Activated CD8-positive, alpha-beta memory T cell treated with anti-CD3 and anti-CD28 coated beads for 24 hours (primary cell): Measurements from ENCODE around the gene ZNF732.
"Not testable (repeated sequence)": the region's sequence is repeated elsewhere in the genome, so short reads cannot be mapped to it uniquely, and the experiment has no call there.

Source experiments
- DNase-seq: peaks from one replicate; pipeline ENCODE4 v3.0.0-alpha.2; 2020

ZNF732 gene

DNA sequence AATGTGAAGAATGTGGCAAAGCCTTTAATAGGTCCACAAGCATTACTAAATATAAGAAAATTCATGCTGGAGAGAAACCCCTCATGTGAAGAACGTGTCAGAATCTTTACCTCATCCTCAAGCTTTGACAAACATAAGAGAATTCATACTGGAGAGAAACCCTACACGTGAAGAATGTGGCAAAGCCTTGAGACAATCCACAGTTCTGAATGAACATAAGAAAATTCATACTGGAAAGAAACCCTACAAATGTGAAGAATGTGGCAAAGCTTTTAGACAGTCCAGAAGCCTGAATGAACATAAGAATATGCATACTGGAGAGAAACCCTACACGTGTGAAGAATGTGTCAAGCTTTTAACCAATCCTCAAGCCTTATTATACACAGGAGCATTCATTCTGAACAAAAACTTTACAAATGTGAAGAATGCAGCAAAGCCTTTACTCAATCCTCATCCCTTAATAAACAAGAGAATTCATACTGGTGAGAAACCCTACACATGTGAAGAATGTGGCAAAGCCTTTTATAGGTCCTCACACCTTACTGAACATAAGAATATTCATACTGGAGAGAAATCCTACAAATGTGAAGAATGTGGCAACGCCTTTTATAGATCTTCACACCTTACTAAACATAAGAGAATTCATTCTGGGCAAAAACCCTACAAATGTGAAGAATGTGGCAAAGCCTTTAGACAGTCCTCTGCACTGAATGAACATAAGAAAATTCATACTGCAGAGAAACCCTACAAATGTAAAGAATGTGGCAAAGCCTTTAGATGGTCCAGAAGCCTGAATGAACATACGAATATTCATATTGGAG lies 51.1 kb downstream of the ZNF732 start:
- no peak for DNase-seq

- no peak for DNase-seq
Observed at GRCh38 chr4:252065-252601, 53.1 kb downstream of the ZNF732 start.

GRCh38 chr4:244471-244870 lies 60.8 kb downstream of the ZNF732 start:
- peak; percentile 78 for DNase-seq

DNA sequence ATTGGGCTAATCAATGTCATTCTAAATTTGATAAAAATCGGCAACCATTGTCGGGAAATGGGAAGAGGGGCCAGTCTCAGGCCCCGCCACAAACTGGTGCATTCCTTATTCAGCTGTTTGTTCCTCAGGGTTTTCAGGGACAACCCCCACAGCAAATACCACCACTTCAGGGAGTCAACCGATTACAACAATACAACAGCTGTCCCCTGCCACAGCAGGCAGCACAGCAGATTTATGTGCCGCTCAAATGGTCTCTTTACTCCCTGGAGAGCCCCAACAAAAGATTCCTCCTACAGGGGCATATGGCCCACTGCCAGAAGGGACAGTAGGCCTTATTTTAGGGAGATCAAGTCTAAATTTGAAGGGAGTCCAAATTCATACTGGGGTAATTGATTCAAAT lies 61.8 kb downstream of the ZNF732 start:
- no peak for DNase-seq

GRCh38 chr4:242121-242848 lies 63.0 kb downstream of the ZNF732 start:
- peak; percentile 83 for DNase-seq

GRCh38 chr4:241411-241810 lies 63.9 kb downstream of the ZNF732 start:
- not testable (repeated sequence) for DNase-seq

DNA sequence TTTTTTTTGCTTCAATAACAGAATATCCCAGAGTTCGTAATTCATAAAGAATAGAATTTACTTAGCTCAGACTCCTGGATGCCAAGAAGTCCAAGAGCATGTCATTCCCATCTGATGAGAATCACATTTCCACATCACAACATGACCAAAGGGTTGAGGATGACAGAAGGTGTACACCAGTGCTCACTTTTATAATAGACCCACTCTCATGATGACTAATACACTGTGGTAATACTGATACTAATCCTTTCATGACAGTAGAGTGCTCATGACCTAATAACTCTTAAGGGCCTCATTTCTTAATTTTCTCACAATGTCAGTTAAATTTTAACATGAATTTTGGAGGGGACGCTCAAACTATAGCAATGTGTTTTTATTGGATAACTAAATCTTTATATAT lies 69.2 kb downstream of the ZNF732 start:
- DNase-seq: no peak

DNA sequence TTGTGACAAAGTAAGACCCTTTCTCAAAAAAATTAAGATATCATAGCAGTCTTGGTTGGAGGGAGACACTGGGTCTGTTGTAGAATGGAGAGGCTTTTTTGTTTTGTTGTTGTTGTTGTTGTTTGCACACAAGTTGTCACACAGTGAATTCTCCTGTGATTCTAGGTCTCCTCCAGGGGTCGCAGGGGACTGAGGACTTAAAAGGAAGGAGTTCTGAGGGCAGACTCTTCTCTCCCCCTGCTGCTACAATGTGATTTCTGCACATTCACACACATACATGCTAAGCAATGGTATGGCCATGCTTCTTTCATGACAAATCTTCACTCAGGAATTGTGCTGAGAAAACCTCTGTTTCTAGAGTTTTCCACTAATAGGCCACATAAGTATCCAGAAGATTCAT lies 71.1 kb downstream of the ZNF732 start:
- DNase-seq: no peak

- DNase-seq: no peak
Observed at GRCh38 chr4:223913-224497, 81.3 kb downstream of the ZNF732 start.
